Activated CD4-positive, CD25-positive, alpha-beta regulatory T cell treated with anti-CD3 and anti-CD28 coated beads, Interleukin-2, amount 50 U/mL, for 16 hours (primary cell): Measurements from ENCODE around the gene ARAP2.

ENCODE experiments used
- DNase-seq: peaks from one replicate; pipeline ENCODE4 v3.0.0-alpha.2; 2020; ENCODE audit warnings: low read depth, low spot score

Gene ARAP2

GRCh38 chr4:36220776-36221175 is 23.5 kb downstream of the ARAP2 start:
- no peak for DNase-seq

- DNase-seq = no peak
Measured at GRCh38 chr4:36218121-36218520, 26.2 kb downstream of the ARAP2 start.

- DNase-seq = no peak
Measured at GRCh38 chr4:36215627-36216026, 28.7 kb downstream of the ARAP2 start.

GRCh38 chr4:36214735-36215485 is 29.4 kb downstream of the ARAP2 start:
- no peak for DNase-seq

- DNase-seq = no peak
Measured at GRCh38 chr4:36213977-36214376, 30.3 kb downstream of the ARAP2 start.

- DNase-seq = no peak
Measured at GRCh38 chr4:36211084-36211483, 33.2 kb downstream of the ARAP2 start.

- DNase-seq = no peak
Measured at GRCh38 chr4:36209941-36210649, 34.2 kb downstream of the ARAP2 start.

- no peak for DNase-seq
Measured at GRCh38 chr4:36208893-36209473, 35.3 kb downstream of the ARAP2 start.

- DNase-seq = no peak
Measured at GRCh38 chr4:36207831-36208520, 36.3 kb downstream of the ARAP2 start.

- DNase-seq = no peak
Measured at GRCh38 chr4:36207367-36207766, 36.9 kb downstream of the ARAP2 start.

GRCh38 chr4:36206603-36207311 is 37.6 kb downstream of the ARAP2 start:
- no peak for DNase-seq

- DNase-seq = no peak
Measured at GRCh38 chr4:36206012-36206411, 38.3 kb downstream of the ARAP2 start.

- DNase-seq = no peak
Measured at GRCh38 chr4:36198861-36199260, 45.5 kb downstream of the ARAP2 start.

- no peak for DNase-seq
Measured at GRCh38 chr4:36198068-36198808, 46.1 kb downstream of the ARAP2 start.

GRCh38 chr4:36197501-36197900 is 46.8 kb downstream of the ARAP2 start:
- DNase-seq = no peak

- no peak for DNase-seq
Measured at GRCh38 chr4:36196145-36196913, 48.0 kb downstream of the ARAP2 start.

GRCh38 chr4:36192922-36193321 is 51.4 kb downstream of the ARAP2 start:
- DNase-seq = no peak

GRCh38 chr4:36189511-36190226 is 54.6 kb downstream of the ARAP2 start:
- no peak for DNase-seq

GRCh38 chr4:36187723-36188333 is 56.5 kb downstream of the ARAP2 start:
- DNase-seq = no peak
